ENCODE data around the gene BCL2L14. TPM values are rescaled to one million over a fixed set of nuclear protein-coding genes. Genes with fewer than 3 reads are reported as not detected.

Gene BCL2L14
- polyA plus RNA-seq, 1 donor (not counting 4 experiments of a cell fraction or from before 2014, with no cell fraction given), result not detected

DNA sequence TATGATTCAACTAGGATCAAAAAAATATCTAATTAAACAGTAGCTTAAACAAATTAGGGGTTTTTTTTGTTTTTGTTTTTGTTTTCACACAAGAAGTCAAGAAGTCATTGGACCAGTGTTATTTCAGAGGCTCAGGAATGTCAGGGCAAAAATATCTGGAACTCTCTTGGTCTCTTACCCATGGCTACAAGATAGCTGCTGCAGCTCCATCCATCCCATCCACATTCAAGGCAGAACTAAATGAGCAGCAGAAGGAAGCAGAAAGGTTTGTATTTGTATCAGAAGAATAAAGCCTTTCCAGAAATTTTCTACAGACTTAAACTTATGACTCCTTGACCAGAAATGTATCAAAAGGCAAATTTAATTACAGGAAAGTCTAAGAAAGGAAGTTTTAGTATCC, 33.8 kb upstream of the BCL2L14 start:
- no peaks in the 10 kb centered on the region for H3K36me3 ChIP-seq (ENCODE audit: control insufficient read depth in 2 of 2, extremely low read depth in 1 of 2, insufficient read depth in 2 of 2, low read length in 2 of 2)
- no peaks in the 10 kb centered on the region for H3K9me1 ChIP-seq (ENCODE audit: control insufficient read depth, extremely low read depth, insufficient read depth, low read length)
- no peak overlapping the region for H3K4me3 ChIP-seq (ENCODE audit: control insufficient read depth in 2 of 3, extremely low read depth in 1 of 3, insufficient read depth in 2 of 3, low read depth in 1 of 3, low read length in 3 of 3)
- H3K27me3 ChIP-seq (ENCODE audit: control insufficient read depth, extremely low read depth, insufficient read depth, low read length), result no peaks in the 10 kb centered on the region
- no peak overlapping the region for H3K9ac ChIP-seq (ENCODE audit: control insufficient read depth, extremely low read depth, insufficient read depth, low read length)
- H3K79me2 ChIP-seq (ENCODE audit: control insufficient read depth, insufficient read depth, low read length), result no peaks in the 10 kb centered on the region
- FAIRE-seq (no peak), DNase-seq (ENCODE audit: low read depth, low spot score) (no peak)
- no peak overlapping the region for H2AFZ ChIP-seq (ENCODE audit: control insufficient read depth, low read length)
- H4K20me1 ChIP-seq (ENCODE audit: control insufficient read depth, extremely low read depth, insufficient read depth, low read length), result no peaks in the 10 kb centered on the region
- no peak overlapping the region for H3K27ac ChIP-seq (ENCODE audit: control insufficient read depth, insufficient read depth, low read length)
- H3K9me3 ChIP-seq (ENCODE audit: control insufficient read depth, low read depth, low read length), result no peaks in the 10 kb centered on the region
- H3K4me2 ChIP-seq (ENCODE audit: control insufficient read depth, extremely low read depth, insufficient read depth, low read depth, low read length), result no peak overlapping the region
- H3K4me1 ChIP-seq (ENCODE audit: control insufficient read depth, extremely low read depth, insufficient read depth, low read length), result peaks cover 11% of the 10 kb centered on the region
- TF ChIP-seq, protein P1, sequence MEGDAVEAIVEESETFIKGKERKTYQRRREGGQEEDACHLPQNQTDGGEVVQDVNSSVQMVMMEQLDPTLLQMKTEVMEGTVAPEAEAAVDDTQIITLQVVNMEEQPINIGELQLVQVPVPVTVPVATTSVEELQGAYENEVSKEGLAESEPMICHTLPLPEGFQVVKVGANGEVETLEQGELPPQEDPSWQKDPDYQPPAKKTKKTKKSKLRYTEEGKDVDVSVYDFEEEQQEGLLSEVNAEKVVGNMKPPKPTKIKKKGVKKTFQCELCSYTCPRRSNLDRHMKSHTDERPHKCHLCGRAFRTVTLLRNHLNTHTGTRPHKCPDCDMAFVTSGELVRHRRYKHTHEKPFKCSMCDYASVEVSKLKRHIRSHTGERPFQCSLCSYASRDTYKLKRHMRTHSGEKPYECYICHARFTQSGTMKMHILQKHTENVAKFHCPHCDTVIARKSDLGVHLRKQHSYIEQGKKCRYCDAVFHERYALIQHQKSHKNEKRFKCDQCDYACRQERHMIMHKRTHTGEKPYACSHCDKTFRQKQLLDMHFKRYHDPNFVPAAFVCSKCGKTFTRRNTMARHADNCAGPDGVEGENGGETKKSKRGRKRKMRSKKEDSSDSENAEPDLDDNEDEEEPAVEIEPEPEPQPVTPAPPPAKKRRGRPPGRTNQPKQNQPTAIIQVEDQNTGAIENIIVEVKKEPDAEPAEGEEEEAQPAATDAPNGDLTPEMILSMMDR (optimal IDR thresholded peaks at IDR 0.05 in 1 of 3, IDR thresholded peaks at IDR 0.05 in 1 of 3, conservative IDR thresholded peaks at IDR 0.05 in 1 of 3; ENCODE audit: extremely low read depth in 1 of 3, insufficient read depth in 2 of 3, low read length in 3 of 3), result no peak
- no peak for TF ChIP-seq EZH2 (IDR thresholded peaks at IDR 0.05; ENCODE audit: low read length)
- dilution Hi-C loops (cut with MboI; ENCODE audit: extremely low pct_ligation_motif_present, low sequenced_read_pairs), result loop anchor here (25.0 kb wide), 1 partner anchor 450 kb away; no protein-coding TSS in a partner anchor

DNA sequence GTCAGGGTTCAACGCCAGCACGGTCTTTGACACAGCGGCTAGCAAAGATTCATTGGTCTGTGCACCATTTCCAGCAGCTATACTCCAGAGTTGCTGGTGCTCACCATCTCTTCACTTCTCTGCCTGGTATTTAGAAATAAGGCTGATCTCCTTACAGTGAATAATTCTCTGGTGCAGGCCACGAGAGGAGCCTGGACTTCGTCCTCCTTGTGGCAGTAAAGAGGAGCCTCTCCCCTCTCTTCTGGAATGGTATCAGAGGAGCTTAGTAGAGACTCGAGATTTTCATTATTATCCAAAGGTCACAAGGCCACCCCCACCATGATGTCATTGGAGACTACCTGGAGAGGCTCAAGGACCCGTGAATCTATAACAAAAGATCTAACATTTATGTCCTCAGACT, 30.8 kb upstream of the BCL2L14 start:
- FAIRE-seq (no peak), DNase-seq (ENCODE audit: low read depth, low spot score) (no peak)
- TF ChIP-seq EZH2 (IDR thresholded peaks at IDR 0.05; ENCODE audit: low read length), result no peak
- TF ChIP-seq, protein P1 (optimal IDR thresholded peaks at IDR 0.05 in 1 of 3, IDR thresholded peaks at IDR 0.05 in 1 of 3, conservative IDR thresholded peaks at IDR 0.05 in 1 of 3; ENCODE audit: extremely low read depth in 1 of 3, insufficient read depth in 2 of 3, low read length in 3 of 3), result no peak
- Histone ChIP-seq H3K9me1 (ENCODE audit: control insufficient read depth, extremely low read depth, insufficient read depth, low read length) (no peaks in the 10 kb centered on the region), H3K79me2 (ENCODE audit: control insufficient read depth, insufficient read depth, low read length) (no peaks in the 10 kb centered on the region), H3K9ac (ENCODE audit: control insufficient read depth, extremely low read depth, insufficient read depth, low read length) (no peak overlapping the region), H2AFZ (ENCODE audit: control insufficient read depth, low read length) (no peak overlapping the region), H4K20me1 (ENCODE audit: control insufficient read depth, extremely low read depth, insufficient read depth, low read length) (no peaks in the 10 kb centered on the region), H3K36me3 (ENCODE audit: control insufficient read depth in 2 of 2, extremely low read depth in 1 of 2, insufficient read depth in 2 of 2, low read length in 2 of 2) (no peaks in the 10 kb centered on the region), H3K4me2 (ENCODE audit: control insufficient read depth, extremely low read depth, insufficient read depth, low read depth, low read length) (no peak overlapping the region), H3K27me3 (ENCODE audit: control insufficient read depth, extremely low read depth, insufficient read depth, low read length) (no peaks in the 10 kb centered on the region), H3K9me3 (ENCODE audit: control insufficient read depth, low read depth, low read length) (no peaks in the 10 kb centered on the region), H3K4me1 (ENCODE audit: control insufficient read depth, extremely low read depth, insufficient read depth, low read length) (no peaks in the 10 kb centered on the region), H3K27ac (ENCODE audit: control insufficient read depth, insufficient read depth, low read length) (no peak overlapping the region), H3K4me3 (ENCODE audit: control insufficient read depth in 2 of 3, extremely low read depth in 1 of 3, insufficient read depth in 2 of 3, low read depth in 1 of 3, low read length in 3 of 3) (no peak overlapping the region)
- dilution Hi-C loops (cut with MboI; ENCODE audit: extremely low pct_ligation_motif_present, low sequenced_read_pairs), result loop anchor here (25.0 kb wide), 1 partner anchor 453 kb away; no protein-coding TSS in a partner anchor
